HepG2 (cell line): ENCODE data around the gene NFIL3. TPM values are rescaled to one million over a fixed set of nuclear protein-coding genes. Genes with fewer than 3 reads are reported as not detected.

Source experiments
- ATF6 ChIP-seq: sonication (generic); formaldehyde crosslinking; conservative IDR thresholded peaks from 2 replicates; pipeline ENCODE4 v1.4.0; 2020; ENCODE audit warnings: missing genetic modification reagents
- CBX1 ChIP-seq: IDR thresholded peaks from one replicate; pipeline ENCODE4 v1.6.1; 2016; ENCODE audit warnings: antibody characterized with exemption, low read depth
- FOXK1 ChIP-seq: sonication (generic); formaldehyde crosslinking; IDR thresholded peaks from 2 replicates; pipeline ENCODE4 v1.4.0; 2020; ENCODE audit warnings: low read depth, missing genetic modification reagents, borderline replicate concordance
- HDAC1 ChIP-seq: sonication (generic); formaldehyde crosslinking; IDR thresholded peaks from 2 replicates; pipeline ENCODE4 v1.5.1; 2020; ENCODE audit warnings: mild to moderate bottlenecking, missing genetic modification reagents
- HNRNPK ChIP-seq: fragments of 200-400 bp; formaldehyde crosslinking; IDR thresholded peaks from 2 replicates; pipeline ENCODE4 v1.6.1; 2018; ENCODE audit warnings: low read length, low read depth, moderate library complexity, mild to moderate bottlenecking; ENCODE audit not compliant: poor library complexity, severe bottlenecking
- MXD4 ChIP-seq: IDR thresholded peaks from 2 replicates; pipeline ENCODE4 v1.6.1; 2016; ENCODE audit warnings: mild to moderate bottlenecking, missing biosample characterization, missing genetic modification reagents
- MYNN ChIP-seq: sonication (generic); formaldehyde crosslinking; IDR thresholded peaks from 2 replicates; pipeline ENCODE4 v1.4.0; 2020; ENCODE audit warnings: mild to moderate bottlenecking, low read depth, missing genetic modification reagents
- NR1H2 ChIP-seq: sonication (generic); formaldehyde crosslinking; IDR thresholded peaks from 2 replicates; pipeline ENCODE4 v1.8.1; 2022; ENCODE audit warnings: low read depth, missing genetic modification reagents, borderline replicate concordance
- NR3C1 ChIP-seq: sonication (generic); formaldehyde crosslinking; IDR thresholded peaks from 2 replicates; pipeline ENCODE4 v1.4.0; 2020; ENCODE audit warnings: missing genetic modification reagents
- PBX2 ChIP-seq: IDR thresholded peaks from 2 replicates; pipeline ENCODE4 v1.6.1; 2016; ENCODE audit warnings: control low read depth
- PHF8 ChIP-seq: sonication (generic); formaldehyde crosslinking; IDR thresholded peaks from 2 replicates; pipeline ENCODE4 v1.5.0; 2020; ENCODE audit warnings: missing genetic modification reagents
- PRDM4 ChIP-seq: sonication (generic); formaldehyde crosslinking; IDR thresholded peaks from 2 replicates; pipeline ENCODE4 v1.9.0; 2021; ENCODE audit warnings: missing genetic modification reagents, borderline replicate concordance
- SMC3 ChIP-seq: IDR thresholded peaks from 2 replicates; pipeline ENCODE4 v1.6.1; 2011; ENCODE audit warnings: low read length, improper control_type of control experiment
- TMF1 ChIP-seq: sonication (generic); formaldehyde crosslinking; IDR thresholded peaks from 2 replicates; pipeline ENCODE4 v1.8.1; 2022; ENCODE audit warnings: low read depth, missing genetic modification reagents
- ZBTB2 ChIP-seq: sonication (generic); formaldehyde crosslinking; IDR thresholded peaks from 2 replicates; pipeline ENCODE4 v1.8.0; 2022; ENCODE audit warnings: low read depth, missing genetic modification reagents
- ZFY ChIP-seq: sonication (generic); formaldehyde crosslinking; IDR thresholded peaks from 2 replicates; pipeline ENCODE4 v1.4.0; 2020; ENCODE audit warnings: missing genetic modification reagents
- ZNF329 ChIP-seq: sonication (generic); formaldehyde crosslinking; IDR thresholded peaks from 2 replicates; pipeline ENCODE4 v1.9.0; 2021; ENCODE audit warnings: low read depth, mild to moderate bottlenecking, missing genetic modification reagents
- ZNF333 ChIP-seq: sonication (generic); formaldehyde crosslinking; IDR thresholded peaks from 2 replicates; pipeline ENCODE4 v1.4.0; 2020; ENCODE audit warnings: mild to moderate bottlenecking, missing genetic modification reagents, borderline replicate concordance
- ZNF598 ChIP-seq: sonication (generic); formaldehyde crosslinking; IDR thresholded peaks from 2 replicates; pipeline ENCODE4 v1.5.1; 2020; ENCODE audit warnings: mild to moderate bottlenecking, missing genetic modification reagents, borderline replicate concordance
- ZNF614 ChIP-seq: IDR thresholded peaks from 2 replicates; pipeline ENCODE4 v1.6.1; 2018; ENCODE audit warnings: missing biosample characterization, missing genetic modification reagents, inconsistent platforms, borderline replicate concordance
- ZNF652 ChIP-seq: IDR thresholded peaks from 2 replicates; pipeline ENCODE4 v1.6.1; 2016; ENCODE audit warnings: low read depth, borderline replicate concordance
- ZNF773 ChIP-seq: sonication (generic); formaldehyde crosslinking; IDR thresholded peaks from 2 replicates; pipeline ENCODE4 v1.4.0; 2020; ENCODE audit warnings: missing genetic modification reagents, borderline replicate concordance
- ZNF780A ChIP-seq: sonication (generic); formaldehyde crosslinking; IDR thresholded peaks from 2 replicates; pipeline ENCODE4 v1.8.0; 2022; ENCODE audit warnings: mild to moderate bottlenecking, missing genetic modification reagents, moderate library complexity
- ZNF816 ChIP-seq: sonication (generic); formaldehyde crosslinking; IDR thresholded peaks from 2 replicates; pipeline ENCODE4 v1.8.0; 2022; ENCODE audit warnings: missing genetic modification reagents, mild to moderate bottlenecking, borderline replicate concordance
- polyA plus RNA-seq, 8 experiments: library from polyadenylated mRNA; depleted of rRNA in 3 of 8; stranded (reverse) in 7 of 8; unstranded in 1 of 8; fragments of >200 nt; fragmentation: Illumina TruSeq in 4 of 8; extraction: Trizol in 4 of 8; gene quantifications; 2 replicates each; pipeline versions ENCODE4 v1.2.1 to v1.2.3, GENCODE V29; 2011 to 2016; ENCODE audit warnings: low read depth in 4 of 8, missing spikeins in 1 of 8, mixed read lengths in 1 of 8; ENCODE audit not compliant: insufficient read depth in 1 of 8
- total RNA-seq, 5 experiments: library from RNA; depleted of rRNA; stranded (reverse); fragments of >200 nt; fragmentation: Illumina TruSeq; extraction: Trizol; gene quantifications; 2 replicates each; pipeline ENCODE4 v1.2.3, GENCODE V29; 2016; ENCODE audit warnings: low read depth in 1 of 5

The NFIL3 gene
- total and polyA plus RNA-seq, 2 of the 13 experiments (the other 11 are each of a cell fraction or from before 2014, with no cell fraction given): 46.6 to 54.2 TPM

- peak; percentile 77 for TF ChIP-seq NR1H2
- no peak for TF ChIP-seq TMF1 (CRISPR knock-in tag)
- no peak for TF ChIP-seq CBX1
- TF ChIP-seq FOXK1 (CRISPR knock-in tag): peak; percentile 6; the same call in 1 of the 2 replicates
- TF ChIP-seq ZNF773 (CRISPR knock-in tag): 0 out of 2 replicates have a peak, but pooled peaks have one; percentile 72
- TF ChIP-seq PRDM4: no peak
- peak; percentile 65 for TF ChIP-seq ZFY (CRISPR knock-in tag)
- TF ChIP-seq ZNF333 (CRISPR knock-in tag): no peak
- peak; percentile 76; the same call in 1 of the 2 replicates for TF ChIP-seq ZBTB2 (CRISPR knock-in tag)
- TF ChIP-seq MYNN (CRISPR knock-in tag): no peak
- TF ChIP-seq MXD4 (CRISPR knock-in tag): peak; percentile 66
- peak; percentile 70; the same call in 1 of the 2 replicates for TF ChIP-seq ZNF780A (CRISPR knock-in tag)
- peak; percentile 79; the same call in 1 of the 2 replicates for TF ChIP-seq HDAC1 (CRISPR knock-in tag)
- no peak for TF ChIP-seq PBX2
- no peak for TF ChIP-seq ZNF598 (CRISPR knock-in tag)
- no peak; the same call in 1 of the 2 replicates for TF ChIP-seq PHF8 (CRISPR knock-in tag)
- TF ChIP-seq ZNF652 (CRISPR knock-in tag): no peak
- no peak for TF ChIP-seq ATF6 (CRISPR knock-in tag)
- no peak for TF ChIP-seq ZNF329 (CRISPR knock-in tag)
- no peak for TF ChIP-seq SMC3
- peak; percentile 69 for TF ChIP-seq HNRNPK
- TF ChIP-seq NR3C1 (CRISPR knock-in tag): no peak
- no peak for TF ChIP-seq ZNF614 (CRISPR knock-in tag)
- TF ChIP-seq ZNF816 (CRISPR knock-in tag): no peak
These were observed at the start of gene NFIL3 (continued) for GRCh38 chr9:91423785-91424402.
